ENCODE data around the gene RIPPLY1.

The RIPPLY1 gene

DNA sequence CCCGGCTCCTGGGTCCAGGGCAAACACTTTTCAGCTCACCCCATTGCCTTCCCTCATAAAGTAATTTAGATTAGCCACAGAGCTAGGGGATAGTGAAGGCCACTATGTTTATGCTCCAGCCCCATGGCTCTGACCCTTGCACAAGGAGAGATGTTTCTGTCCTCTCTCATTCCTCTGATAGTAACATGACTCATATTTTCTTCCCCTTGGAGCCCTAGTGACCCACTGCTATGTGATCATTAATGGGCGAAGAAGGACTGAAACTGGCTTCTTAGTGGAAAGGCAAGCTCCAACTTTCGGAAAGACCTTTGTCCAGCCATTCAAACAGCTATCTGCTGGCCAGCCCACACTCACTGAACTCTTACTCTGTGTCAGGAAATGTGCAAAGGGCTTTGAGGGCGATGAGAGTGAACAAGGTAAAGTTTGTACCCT is 29.4 kb upstream of the RIPPLY1 start:
- no peak for DNase-seq (ENCODE audit: insufficient read length, low spot score)
- no peak for FAIRE-seq
- TF ChIP-seq, protein P1, sequence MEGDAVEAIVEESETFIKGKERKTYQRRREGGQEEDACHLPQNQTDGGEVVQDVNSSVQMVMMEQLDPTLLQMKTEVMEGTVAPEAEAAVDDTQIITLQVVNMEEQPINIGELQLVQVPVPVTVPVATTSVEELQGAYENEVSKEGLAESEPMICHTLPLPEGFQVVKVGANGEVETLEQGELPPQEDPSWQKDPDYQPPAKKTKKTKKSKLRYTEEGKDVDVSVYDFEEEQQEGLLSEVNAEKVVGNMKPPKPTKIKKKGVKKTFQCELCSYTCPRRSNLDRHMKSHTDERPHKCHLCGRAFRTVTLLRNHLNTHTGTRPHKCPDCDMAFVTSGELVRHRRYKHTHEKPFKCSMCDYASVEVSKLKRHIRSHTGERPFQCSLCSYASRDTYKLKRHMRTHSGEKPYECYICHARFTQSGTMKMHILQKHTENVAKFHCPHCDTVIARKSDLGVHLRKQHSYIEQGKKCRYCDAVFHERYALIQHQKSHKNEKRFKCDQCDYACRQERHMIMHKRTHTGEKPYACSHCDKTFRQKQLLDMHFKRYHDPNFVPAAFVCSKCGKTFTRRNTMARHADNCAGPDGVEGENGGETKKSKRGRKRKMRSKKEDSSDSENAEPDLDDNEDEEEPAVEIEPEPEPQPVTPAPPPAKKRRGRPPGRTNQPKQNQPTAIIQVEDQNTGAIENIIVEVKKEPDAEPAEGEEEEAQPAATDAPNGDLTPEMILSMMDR (IDR thresholded peaks at IDR 0.05; ENCODE audit: insufficient read depth, missing control alignments): no peak

DNA sequence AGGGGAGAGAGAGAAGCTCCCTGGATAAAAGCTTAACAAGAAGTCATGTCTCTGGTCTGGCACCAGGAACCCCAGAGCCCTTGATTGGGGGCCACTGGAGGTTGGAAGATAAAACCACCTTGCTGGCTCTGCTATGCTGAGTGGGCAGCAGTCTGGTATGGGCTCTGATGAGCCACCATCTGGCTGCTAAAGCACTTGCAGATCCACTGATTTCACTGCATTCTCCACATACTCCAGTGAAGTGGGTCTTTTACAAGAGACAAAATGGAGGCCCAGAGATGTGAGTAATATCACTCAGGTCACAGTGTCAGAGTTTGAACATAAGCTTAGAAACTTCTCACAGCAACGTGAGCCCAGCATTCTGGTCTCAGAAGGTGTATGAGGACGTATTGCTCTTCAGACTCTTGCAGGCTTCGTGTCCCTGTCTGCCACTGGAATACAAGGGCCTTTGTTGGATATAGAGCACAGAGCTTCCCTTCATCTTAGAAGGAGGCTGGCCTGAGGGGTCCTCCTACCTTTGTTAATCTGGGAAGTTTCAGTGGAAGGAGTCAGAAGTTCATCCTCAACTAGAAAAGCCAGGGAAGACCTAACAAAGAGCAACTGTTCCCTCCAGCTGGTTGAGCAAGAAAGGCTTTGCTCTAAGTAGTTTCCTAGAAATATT is 28.8 kb upstream of the RIPPLY1 start:
- DNase-seq (ENCODE audit: insufficient read length, low spot score): no peak
- TF ChIP-seq, protein P1 (IDR thresholded peaks at IDR 0.05; ENCODE audit: insufficient read depth, missing control alignments): no peak
- no peak for FAIRE-seq

DNA sequence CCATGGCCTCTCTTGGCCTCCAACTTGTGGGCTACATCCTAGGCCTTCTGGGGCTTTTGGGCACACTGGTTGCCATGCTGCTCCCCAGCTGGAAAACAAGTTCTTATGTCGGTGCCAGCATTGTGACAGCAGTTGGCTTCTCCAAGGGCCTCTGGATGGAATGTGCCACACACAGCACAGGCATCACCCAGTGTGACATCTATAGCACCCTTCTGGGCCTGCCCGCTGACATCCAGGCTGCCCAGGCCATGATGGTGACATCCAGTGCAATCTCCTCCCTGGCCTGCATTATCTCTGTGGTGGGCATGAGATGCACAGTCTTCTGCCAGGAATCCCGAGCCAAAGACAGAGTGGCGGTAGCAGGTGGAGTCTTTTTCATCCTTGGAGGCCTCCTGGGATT is 25.1 kb upstream of the RIPPLY1 start:
- TF ChIP-seq, protein P1 (IDR thresholded peaks at IDR 0.05; ENCODE audit: insufficient read depth, missing control alignments): no peak

DNA sequence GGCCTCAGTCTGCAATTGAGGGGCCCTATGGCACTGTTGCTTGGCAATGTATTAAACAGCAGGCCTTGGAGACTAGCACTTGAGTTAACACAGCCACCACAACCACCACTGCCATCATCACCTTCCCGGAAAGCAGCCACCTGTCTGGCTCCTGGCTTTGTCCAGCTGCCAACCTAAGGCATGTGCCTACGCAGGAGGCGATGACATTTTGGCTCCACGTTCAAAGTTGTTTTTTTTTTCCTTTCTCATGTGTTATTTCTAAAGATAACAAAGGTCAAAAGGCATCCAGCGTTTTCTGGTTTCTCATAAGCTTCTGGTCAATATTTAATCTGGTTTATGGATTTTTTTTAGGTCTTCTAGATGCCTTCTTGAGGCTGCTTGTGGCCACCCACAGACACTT is 24.6 kb upstream of the RIPPLY1 start:
- FAIRE-seq: no peak

More for the DNA sequence above, 25.1 kb upstream of the RIPPLY1 start:
- FAIRE-seq (no peak), DNase-seq (ENCODE audit: insufficient read length, low spot score) (no peak)

DNA sequence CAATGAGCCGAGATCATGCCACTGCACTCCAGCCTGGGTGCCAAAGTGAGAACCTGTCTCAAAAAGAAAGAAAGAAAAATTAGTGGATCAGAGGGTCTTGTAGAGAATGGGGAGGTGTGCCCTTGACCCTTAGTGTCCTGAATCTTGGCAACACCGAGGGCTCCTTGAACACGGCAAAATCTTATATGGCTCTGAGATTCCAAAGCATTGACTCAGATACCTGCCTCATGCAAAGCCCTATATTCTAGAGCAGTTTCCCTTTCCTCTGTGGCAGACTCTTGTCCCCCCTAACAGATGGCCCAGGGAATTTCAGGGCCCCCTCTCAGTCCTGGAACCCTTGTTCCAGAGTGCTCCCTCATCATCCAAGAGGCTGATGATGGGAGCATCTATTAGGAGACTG is 23.9 kb upstream of the RIPPLY1 start:
- DNase-seq (ENCODE audit: insufficient read length, low spot score): no peak
- FAIRE-seq: no peak
- TF ChIP-seq, protein P1 (IDR thresholded peaks at IDR 0.05; ENCODE audit: insufficient read depth, missing control alignments): no peak

More for the DNA sequence above, 24.6 kb upstream of the RIPPLY1 start:
- DNase-seq (ENCODE audit: insufficient read length, low spot score): no peak
- TF ChIP-seq, protein P1 (IDR thresholded peaks at IDR 0.05; ENCODE audit: insufficient read depth, missing control alignments): no peak

DNA sequence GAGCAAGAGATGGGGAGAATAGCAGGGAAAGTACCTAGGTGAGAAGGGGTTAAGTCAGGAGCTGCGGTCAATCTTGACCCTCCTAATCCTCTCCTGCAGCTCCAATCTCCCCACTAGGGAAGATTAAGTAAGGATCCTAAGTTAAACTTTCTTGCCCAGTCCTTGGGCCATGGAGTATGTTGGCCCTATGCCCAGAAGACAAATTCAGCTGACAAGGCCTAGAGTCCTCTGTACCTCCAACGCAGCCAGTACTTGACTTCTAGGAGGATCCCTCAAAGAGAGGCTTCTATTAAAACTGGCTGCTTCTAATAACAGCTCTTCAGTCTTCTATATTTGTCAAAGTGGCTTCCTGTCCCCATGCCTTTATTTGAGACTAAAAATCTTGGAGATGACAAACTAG is 18.5 kb upstream of the RIPPLY1 start:
- TF ChIP-seq, protein P1 (IDR thresholded peaks at IDR 0.05; ENCODE audit: insufficient read depth, missing control alignments): no peak
- no peak for DNase-seq (ENCODE audit: insufficient read length, low spot score)
- FAIRE-seq: no peak

DNA sequence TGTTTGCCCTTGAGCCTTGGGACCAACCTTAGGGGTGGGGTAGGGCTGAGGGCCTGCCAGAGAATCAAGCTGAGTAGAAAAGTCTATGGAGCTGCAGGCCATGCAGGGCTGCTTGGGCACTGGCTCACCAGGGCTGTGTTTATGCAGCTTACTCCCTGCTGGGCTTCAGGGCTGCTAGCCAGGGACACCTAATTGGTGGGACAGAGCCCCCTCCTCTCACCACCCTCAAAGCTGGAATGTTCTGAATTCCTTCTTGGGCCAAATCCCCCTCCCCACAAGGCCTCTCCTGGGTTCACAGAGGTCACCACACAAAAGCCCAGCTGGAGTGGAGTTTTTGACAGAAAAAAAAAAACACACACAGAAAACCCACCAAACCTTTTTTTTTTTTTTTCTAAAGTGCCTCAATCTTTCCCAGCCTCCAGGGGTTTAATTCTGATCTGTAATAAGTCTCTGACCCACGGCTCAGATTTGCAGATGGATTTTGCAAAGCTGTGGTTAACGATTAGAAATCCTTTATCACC is 16.9 kb upstream of the RIPPLY1 start, which contains the start of gene CLDN2:
Gene CLDN2 (plus strand): TSS at position 471 of the 521 bp plus-strand sequence. CDS start 7,827 bp downstream, outside the sequence.
- DNase-seq (ENCODE audit: insufficient read length, low spot score) (no peak), FAIRE-seq (no peak)
- TF ChIP-seq, protein P1 (IDR thresholded peaks at IDR 0.05; ENCODE audit: insufficient read depth, missing control alignments): no peak

Data from D721Med (cell line).